HCT116 (cell line): ENCODE data around the gene GALNT15. TPM values are rescaled to one million over a fixed set of nuclear protein-coding genes. Genes with fewer than 3 reads are reported as not detected.

Experiments used
- ATAC-seq: fragments of 200-7000 bp; cut with Tn5 transposase; 2 replicates; pipeline ENCODE4 v1.9.1; 2020; ENCODE audit warnings: mild to moderate bottlenecking, moderate library complexity
- BruUV-seq: library from RNA; stranded (reverse); fragments of 400-500 nt; replicated peaks from 2 replicates; lab custom pipeline; 2021; lab: Mats Ljungman, UMichigan
- CTCF ChIA-PET: fragments of 300-600 bp; sonication (Branson Sonifier 250); formaldehyde crosslinking; loops from one replicate; lab custom pipeline; 2021; ENCODE audit warnings: antibody characterized with exemption; lab: Charles Lee
- POLR2A ChIA-PET: fragments of 300-600, 350-600 bp; sonication (Branson Sonifier 250); formaldehyde crosslinking; loops from one replicate; lab custom pipeline; 2021; ENCODE audit warnings: antibody characterized with exemption; lab: Charles Lee
- RAD21 ChIA-PET, 2 experiments: fragments of 300-600 bp; sonication (Branson Sonifier 250); formaldehyde crosslinking; loops; one replicate each; lab custom pipeline; 2023; ENCODE audit warnings: low total read pairs in 2 of 2; ENCODE audit not compliant: uncharacterized antibody in 2 of 2, unreplicated experiment in 2 of 2, low non-redundant PET in 1 of 2; lab: Charles Lee
- DNase-seq: peaks from one replicate; pipeline ENCODE4 v3.0.0-alpha.2; 2010; ENCODE audit warnings: low read depth, low spot score
- H2AFZ ChIP-seq: fragments of 200-600 bp; shearing (Covaris generic), sonication (generic); 2 replicates; pipeline ENCODE4 v1.6.1; 2017; ENCODE audit warnings: low read depth, mixed run types, mixed read lengths, antibody characterized with exemption, low read length; ENCODE audit not compliant: poor library complexity, severe bottlenecking
- H3K27ac ChIP-seq: 2 replicates; pipeline ENCODE4 v1.5.1; 2012; ENCODE audit warnings: low read depth, low read length
- H3K27me3 ChIP-seq: fragments of 200-600 bp; sonication (generic); 2 replicates; pipeline ENCODE4 v1.6.1; 2016; ENCODE audit warnings: mixed run types, low read length, mixed read lengths; ENCODE audit not compliant: insufficient read depth
- H3K36me3 ChIP-seq, 2 experiments: fragments of 200-500 bp in 1 of 2; fragments of 200-600 bp in 1 of 2; sonication (Bioruptor generic) in 1 of 2; sonication (generic) in 1 of 2; 2 replicates each; pipeline versions ENCODE4 v1.5.1 to v1.6.1; 2014 to 2016; ENCODE audit warnings: low read length in 2 of 2, inconsistent platforms in 1 of 2, mixed read lengths in 1 of 2, mixed run types in 1 of 2; ENCODE audit not compliant: insufficient read depth in 2 of 2, control insufficient read depth in 1 of 2
- H3K4me1 ChIP-seq, 2 experiments: fragments of 200-600 bp in 1 of 2; sonication (generic) in 1 of 2; 2 replicates each; pipeline versions ENCODE4 v1.5.1 to v1.6.1; 2012 to 2017; ENCODE audit warnings: low read length in 2 of 2, inconsistent platforms in 1 of 2, mild to moderate bottlenecking in 1 of 2, mixed read lengths in 1 of 2, mixed run types in 1 of 2, moderate library complexity in 1 of 2; ENCODE audit not compliant: insufficient read depth in 2 of 2, control insufficient read depth in 1 of 2
- H3K4me2 ChIP-seq: fragments of 200-600 bp; sonication (generic); 2 replicates; pipeline ENCODE4 v1.6.1; 2017; ENCODE audit warnings: mixed run types, low read length, mixed read lengths
- H3K4me3 ChIP-seq, 2 experiments: fragments of 200-600 bp in 1 of 2; sonication (generic) in 1 of 2; replicated peaks in 1 of 2; 2 replicates each; pipeline ENCODE4 v1.5.1; 2011 to 2016; ENCODE audit warnings: low read length in 2 of 2, control low read depth in 1 of 2, low read depth in 1 of 2, mild to moderate bottlenecking in 1 of 2, mixed read lengths in 1 of 2, mixed run types in 1 of 2
- H3K79me2 ChIP-seq: fragments of 200-600 bp; sonication (generic); 2 replicates; pipeline ENCODE4 v1.6.1; 2017; ENCODE audit warnings: mild to moderate bottlenecking, mixed run types, low read length, moderate library complexity, mixed read lengths; ENCODE audit not compliant: insufficient read depth
- H3K9ac ChIP-seq: fragments of 200-600 bp; sonication (generic); 2 replicates; pipeline ENCODE4 v1.6.1; 2016; ENCODE audit warnings: low read length, mixed read lengths
- H3K9me2 ChIP-seq: fragments of 200-600 bp; sonication (generic), shearing (Covaris generic); 2 replicates; pipeline ENCODE4 v1.6.1; 2017; ENCODE audit warnings: mixed run types, mild to moderate bottlenecking, moderate library complexity; ENCODE audit not compliant: insufficient read depth
- H3K9me3 ChIP-seq, 2 experiments: fragments of 200-500 bp in 1 of 2; fragments of 200-600 bp in 1 of 2; sonication (Bioruptor generic) in 1 of 2; sonication (generic) in 1 of 2; 2 replicates each; pipeline ENCODE4 v1.6.1; 2014 to 2017; ENCODE audit warnings: low read length in 2 of 2, mixed read lengths in 2 of 2, inconsistent platforms in 1 of 2, low read depth in 1 of 2, mild to moderate bottlenecking in 1 of 2, mixed run types in 1 of 2, moderate library complexity in 1 of 2; ENCODE audit not compliant: control insufficient read depth in 1 of 2, insufficient read depth in 1 of 2
- H4K20me1 ChIP-seq: fragments of 200-600 bp; sonication (generic), shearing (Covaris generic); 2 replicates; pipeline ENCODE4 v1.6.1; 2017; ENCODE audit warnings: mixed run types, mild to moderate bottlenecking, moderate library complexity; ENCODE audit not compliant: insufficient read depth
- CBX3 ChIP-seq: IDR thresholded peaks from 2 replicates; pipeline ENCODE4 v1.6.1; 2012; ENCODE audit warnings: low read depth
- CEBPB ChIP-seq: IDR thresholded peaks from 2 replicates; pipeline ENCODE4 v1.6.1; 2012; ENCODE audit warnings: low read depth
- CTCF ChIP-seq, 3 experiments: fragments of 200-600 bp in 1 of 3; sonication (generic) in 1 of 3; IDR thresholded peaks in 2 of 3; conservative IDR thresholded peaks in 1 of 3; 2 replicates each; pipeline ENCODE4 v1.5.1; 2012 to 2017; ENCODE audit warnings: low read depth in 2 of 3, low read length in 2 of 3, antibody characterized with exemption in 1 of 3, borderline replicate concordance in 1 of 3, control low read depth in 1 of 3, mild to moderate bottlenecking in 1 of 3, mixed read lengths in 1 of 3, mixed run types in 1 of 3, moderate library complexity in 1 of 3; ENCODE audit not compliant: insufficient read depth in 1 of 3
- EZH2 ChIP-seq: fragments of 200-600 bp; sonication (generic); IDR thresholded peaks from 2 replicates; pipeline ENCODE4 v1.6.1; 2017; ENCODE audit warnings: antibody characterized with exemption, mixed run types
- FOSL1 ChIP-seq: IDR thresholded peaks from 2 replicates; pipeline ENCODE4 v1.6.1; 2012; ENCODE audit warnings: low read depth
- POLR2AphosphoS5 ChIP-seq: IDR thresholded peaks from 2 replicates; pipeline ENCODE4 v1.6.1; 2011; ENCODE audit warnings: mild to moderate bottlenecking, low read depth, low read length, moderate library complexity
- RAD21 ChIP-seq: IDR thresholded peaks from 2 replicates; pipeline ENCODE4 v1.6.1; 2012; ENCODE audit warnings: low read depth, mild to moderate bottlenecking
- SIN3A ChIP-seq: IDR thresholded peaks from 2 replicates; pipeline ENCODE4 v1.6.1; 2012; ENCODE audit warnings: low read depth
- SRF ChIP-seq: IDR thresholded peaks from 2 replicates; pipeline ENCODE4 v1.6.1; 2012; ENCODE audit warnings: low read depth
- TCF7L2 ChIP-seq: IDR thresholded peaks from 2 replicates; pipeline ENCODE4 v1.7.0; 2011; ENCODE audit warnings: borderline replicate concordance, inconsistent platforms; ENCODE audit not compliant: insufficient read depth, insufficient read length; ENCODE audit errors: extremely low read depth
- ZFX ChIP-seq: fragments of 450-650 bp; IDR thresholded peaks from 2 replicates; pipeline ENCODE4 v1.6.1; 2017
- intact Hi-C: fragments of 100-400 bp; cut with micrococcal nuclease; formaldehyde crosslinking; loops from 2 replicates; pipeline ENCODE4 v1.10.0; 2022
- total RNA-seq: library from RNA; stranded (reverse); gene quantifications from one replicate; pipeline ENCODE4 v1.2.1, GENCODE V29; 2021; ENCODE audit not compliant: unreplicated experiment

Gene GALNT15
- total RNA-seq, 1 experiment from 2014 or later: 0.05 TPM

GRCh38 chr3:16251316-16252085 lies 77.0 kb downstream of the GALNT15 start:
- H3K4me2 ChIP-seq: no peak overlapping the region
- TF ChIP-seq SRF (no peak), RAD21 (no peak), TCF7L2 (no peak), FOSL1 (no peak), POLR2AphosphoS5 (no peak), CBX3 (no peak), EZH2 (no peak), CEBPB (no peak), ZFX (no peak), SIN3A (no peak), CTCF (IDR thresholded peaks at IDR 0.05 in 2 of 3, conservative IDR thresholded peaks at IDR 0.05 in 1 of 3; ENCODE audit: borderline replicate concordance in 1 of 3, insufficient read depth in 1 of 3, low read depth in 2 of 3, low read length in 2 of 3) (no peak)
- H3K4me1 ChIP-seq: peaks cover 0 to 9% of the 10 kb centered on the region in 2 experiments; a peak in 1 of 4 replicates
- H4K20me1 ChIP-seq: no peaks in the 10 kb centered on the region
- no peaks in the 10 kb centered on the region for H3K79me2 ChIP-seq
- H3K4me3 ChIP-seq: no peak overlapping the region
- H3K9me2 ChIP-seq: no peaks in the 10 kb centered on the region
- H3K27me3 ChIP-seq: no peaks in the 10 kb centered on the region
- RAD21 ChIA-PET: no interaction called here
- no peaks in the 10 kb centered on the region for H3K9me3 ChIP-seq
- CTCF ChIA-PET: no interaction called here
- POLR2A ChIA-PET: no interaction called here
- no peak overlapping the region for H3K9ac ChIP-seq
- no peaks in the 10 kb centered on the region for H3K36me3 ChIP-seq
- ATAC-seq (no peak), DNase-seq (no peak)
- BruUV-seq: no TSS peak
- intact Hi-C loops: no loop called here
- H2AFZ ChIP-seq: no peak overlapping the region
- H3K27ac ChIP-seq: no peak overlapping the region
